Mesothelial cell of epicardium (in vitro differentiated cells): ENCODE results near the gene MGMT. TPM values are rescaled to one million over a fixed set of nuclear protein-coding genes. Genes with fewer than 3 reads are reported as not detected.

Experiments used
- DNase-seq, 2 experiments: peaks; one replicate each; pipeline ENCODE4 v3.0.0; 2021; ENCODE audit warnings: low spot score in 2 of 2; ENCODE audit not compliant: unreplicated experiment in 2 of 2
- H3K27ac Mint-ChIP-seq: 2 replicates; pipeline ENCODE4 v1.8.0; 2021; ENCODE audit warnings: mixed read lengths
- H3K27me3 Mint-ChIP-seq: 2 replicates; pipeline ENCODE4 v1.8.0; 2021; ENCODE audit warnings: low read depth, mixed read lengths
- H3K36me3 Mint-ChIP-seq: 2 replicates; pipeline ENCODE4 v1.8.0; 2021; ENCODE audit warnings: mixed read lengths
- H3K4me1 Mint-ChIP-seq: 2 replicates; pipeline ENCODE4 v1.8.0; 2021; ENCODE audit warnings: mixed read lengths
- H3K4me3 Mint-ChIP-seq: 2 replicates; pipeline ENCODE4 v1.8.0; 2021; ENCODE audit warnings: mild to moderate bottlenecking, moderate library complexity, mixed read lengths
- H3K9me3 Mint-ChIP-seq: 2 replicates; pipeline ENCODE4 v1.8.0; 2021; ENCODE audit warnings: mixed read lengths
- total RNA-seq: library from RNA; stranded (reverse); gene quantifications from 3 replicates; pipeline ENCODE4 v1.2.1, GENCODE V29; 2021
- TF ChIP-seq, protein P1 (sequence below): fragments of 200-600 bp; sonication (generic); IDR thresholded peaks from one replicate; pipeline ENCODE4 v1.5.0; 2021; ENCODE audit warnings: antibody characterized with exemption; ENCODE audit not compliant: unreplicated experiment

MGMT gene
- total RNA-seq, 1 donor from 2014 or later: 35.7 TPM

- Mint-ChIP-seq H3K4me1 (no peaks in the 10 kb centered on the region), H3K27me3 (peaks cover 1% of the 10 kb centered on the region), H3K4me3 (no peak overlapping the region), H3K27ac (no peak overlapping the region), H3K9me3 (peaks cover 31% of the 10 kb centered on the region), H3K36me3 (peaks cover 3% of the 10 kb centered on the region)
- TF ChIP-seq, protein P1, sequence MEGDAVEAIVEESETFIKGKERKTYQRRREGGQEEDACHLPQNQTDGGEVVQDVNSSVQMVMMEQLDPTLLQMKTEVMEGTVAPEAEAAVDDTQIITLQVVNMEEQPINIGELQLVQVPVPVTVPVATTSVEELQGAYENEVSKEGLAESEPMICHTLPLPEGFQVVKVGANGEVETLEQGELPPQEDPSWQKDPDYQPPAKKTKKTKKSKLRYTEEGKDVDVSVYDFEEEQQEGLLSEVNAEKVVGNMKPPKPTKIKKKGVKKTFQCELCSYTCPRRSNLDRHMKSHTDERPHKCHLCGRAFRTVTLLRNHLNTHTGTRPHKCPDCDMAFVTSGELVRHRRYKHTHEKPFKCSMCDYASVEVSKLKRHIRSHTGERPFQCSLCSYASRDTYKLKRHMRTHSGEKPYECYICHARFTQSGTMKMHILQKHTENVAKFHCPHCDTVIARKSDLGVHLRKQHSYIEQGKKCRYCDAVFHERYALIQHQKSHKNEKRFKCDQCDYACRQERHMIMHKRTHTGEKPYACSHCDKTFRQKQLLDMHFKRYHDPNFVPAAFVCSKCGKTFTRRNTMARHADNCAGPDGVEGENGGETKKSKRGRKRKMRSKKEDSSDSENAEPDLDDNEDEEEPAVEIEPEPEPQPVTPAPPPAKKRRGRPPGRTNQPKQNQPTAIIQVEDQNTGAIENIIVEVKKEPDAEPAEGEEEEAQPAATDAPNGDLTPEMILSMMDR: no peak
- no peak for DNase-seq
Observed at GRCh38 chr10:129807211-129807610, 340.2 kb downstream of the MGMT start.

DNA sequence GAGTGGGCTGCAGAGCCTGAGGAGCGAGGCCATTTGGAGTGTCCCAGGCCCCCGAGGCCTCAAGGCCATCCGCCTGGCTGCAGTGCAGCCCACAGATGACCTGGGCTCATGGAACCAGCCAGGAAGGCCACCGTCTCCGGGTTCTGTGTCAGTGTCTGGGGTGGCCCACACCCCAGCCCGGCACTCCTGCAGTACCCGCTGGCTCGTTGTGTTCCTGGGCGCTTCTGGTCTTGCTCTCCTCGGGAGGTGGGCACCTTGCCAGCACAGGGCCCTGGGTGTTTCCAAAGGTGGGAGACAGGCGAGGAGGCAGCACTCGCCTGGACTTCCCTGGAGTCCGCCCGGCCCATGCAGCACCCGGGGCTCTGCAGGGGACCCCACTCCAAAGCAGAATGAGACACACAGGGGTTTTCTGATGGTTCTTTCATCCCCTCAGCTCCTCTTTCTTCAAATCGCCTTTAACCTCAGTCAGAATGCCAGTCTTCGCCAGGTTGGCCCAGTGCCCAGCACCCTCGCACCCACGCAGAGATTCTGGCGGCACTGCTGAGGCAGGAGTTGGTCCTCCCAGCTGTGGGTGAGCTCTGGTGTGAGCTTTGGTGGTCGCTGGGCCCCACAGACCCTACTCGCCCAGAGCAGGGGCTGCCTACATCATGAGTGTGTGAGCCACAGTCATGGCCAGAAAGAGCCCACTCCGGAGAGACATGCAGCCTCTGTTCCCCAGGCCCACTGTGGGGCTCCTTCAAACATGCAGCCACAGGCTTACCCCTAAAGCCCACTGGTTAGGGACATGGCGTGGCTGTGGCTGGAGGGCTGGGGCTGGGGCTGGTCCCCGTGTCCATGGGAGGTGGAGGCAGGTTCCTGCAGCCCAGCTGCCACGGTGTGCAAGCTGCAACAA is 341.3 kb downstream of the MGMT start:
- no peak for DNase-seq
- no peak overlapping the region for H3K27ac Mint-ChIP-seq
- H3K9me3 Mint-ChIP-seq: peaks cover 30% of the 10 kb centered on the region
- no peaks in the 10 kb centered on the region for H3K4me1 Mint-ChIP-seq
- H3K36me3 Mint-ChIP-seq: peaks cover 3% of the 10 kb centered on the region
- peaks cover 1% of the 10 kb centered on the region for H3K27me3 Mint-ChIP-seq
- no peak overlapping the region for H3K4me3 Mint-ChIP-seq
- TF ChIP-seq, protein P1: no peak

- DNase-seq: no peak
- H3K36me3 Mint-ChIP-seq: peaks cover 1% of the 10 kb centered on the region
Observed at GRCh38 chr10:129809431-129809830, 342.4 kb downstream of the MGMT start.

GRCh38 chr10:129809841-129810240 is 342.8 kb downstream of the MGMT start:
- DNase-seq: no peak
- Mint-ChIP-seq H3K4me1 (peaks cover 3% of the 10 kb centered on the region), H3K27ac (no peak overlapping the region), H3K36me3 (peaks cover 1% of the 10 kb centered on the region), H3K27me3 (peaks cover 1% of the 10 kb centered on the region), H3K9me3 (peaks cover 16% of the 10 kb centered on the region), H3K4me3 (no peak overlapping the region)
- TF ChIP-seq, protein P1: no peak

More at GRCh38 chr10:129809431-129809830, 342.4 kb downstream of the MGMT start:
- Mint-ChIP-seq H3K9me3 (peaks cover 19% of the 10 kb centered on the region), H3K27ac (no peak overlapping the region), H3K4me1 (no peaks in the 10 kb centered on the region), H3K4me3 (no peak overlapping the region), H3K27me3 (peaks cover 1% of the 10 kb centered on the region)
- TF ChIP-seq, protein P1: no peak

DNA sequence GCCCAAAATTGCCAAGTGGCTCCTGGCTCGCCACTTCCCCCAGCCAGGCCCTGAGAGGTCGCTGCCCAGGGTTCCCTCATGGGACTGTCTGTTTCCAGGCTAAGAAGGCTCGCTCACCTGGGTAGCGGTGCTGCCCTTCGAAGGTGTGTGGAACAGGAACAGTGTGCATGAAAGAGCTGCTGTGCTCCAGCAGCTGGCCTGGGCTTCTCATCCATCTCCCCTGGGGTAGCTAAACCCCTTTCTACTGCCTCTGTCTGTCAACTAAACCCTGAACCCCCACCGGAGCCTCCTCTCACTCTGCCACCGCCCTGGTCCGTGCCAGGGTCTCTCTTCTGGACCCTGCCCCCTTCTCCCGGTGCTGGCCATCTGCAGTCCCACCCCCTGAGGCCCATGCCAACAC is 344.2 kb downstream of the MGMT start:
- Mint-ChIP-seq H3K27me3 (peaks cover 1% of the 10 kb centered on the region), H3K36me3 (peaks cover 1% of the 10 kb centered on the region), H3K4me1 (peaks cover 7% of the 10 kb centered on the region), H3K9me3 (peaks cover 7% of the 10 kb centered on the region), H3K27ac (no peak overlapping the region), H3K4me3 (no peak overlapping the region)
- DNase-seq: no peak
- TF ChIP-seq, protein P1: no peak
